Activated CD4-positive, alpha-beta T cell treated with anti-CD3 and anti-CD28 coated beads, Interleukin-2, amount 50 U/mL, for 1 hour (primary cell): ENCODE results near the gene IDI1.
"Not testable (repeated sequence)": the region's sequence is repeated elsewhere in the genome, so short reads cannot be mapped to it uniquely, and the experiment has no call there.

Experiments
- DNase-seq: peaks from one replicate; pipeline ENCODE4 v3.0.0-alpha.2; 2020

IDI1 gene

GRCh38 chr10:1033601-1034000, 15.3 kb downstream of the IDI1 start:
- no peak for DNase-seq

GRCh38 chr10:1029838-1030237, 19.1 kb downstream of the IDI1 start:
- no peak for DNase-seq

- no peak for DNase-seq
These were observed 22.3 kb downstream of the IDI1 start for GRCh38 chr10:1026578-1026977.

- DNase-seq = no peak
These were observed 23.2 kb downstream of the IDI1 start, which contains the start of gene IDI2 for GRCh38 chr10:1025683-1026082. Gene IDI2, minus strand, starts transcription at chr10:1025859. Its CDS starts 1,136 bp downstream, at chr10:1024723.

- no peak for DNase-seq
These were observed 24.8 kb downstream of the IDI1 start for GRCh38 chr10:1024103-1024502.

DNA sequence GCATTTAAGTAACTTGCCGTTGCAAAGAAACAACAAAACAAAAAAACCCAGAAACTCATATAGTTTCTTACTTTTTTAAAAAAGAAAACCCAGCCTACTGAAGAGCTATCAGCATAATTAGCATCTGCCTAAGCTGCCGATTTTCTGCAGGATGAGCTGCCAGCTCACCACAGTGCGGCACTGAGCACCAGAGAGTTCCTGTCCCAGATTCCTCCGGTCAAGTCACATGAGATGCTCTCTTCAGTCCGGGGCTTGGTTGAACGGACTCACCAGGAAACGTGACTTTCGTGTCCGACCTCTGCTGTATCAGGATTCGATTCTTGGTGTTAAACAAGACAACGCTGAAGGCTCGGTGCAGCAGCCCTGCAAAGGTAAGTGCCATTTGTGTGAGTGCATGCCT, 26.5 kb downstream of the IDI1 start:
- DNase-seq = no peak

- no peak for DNase-seq
These were observed 28.0 kb downstream of the IDI1 start for GRCh38 chr10:1020958-1021357.

DNA sequence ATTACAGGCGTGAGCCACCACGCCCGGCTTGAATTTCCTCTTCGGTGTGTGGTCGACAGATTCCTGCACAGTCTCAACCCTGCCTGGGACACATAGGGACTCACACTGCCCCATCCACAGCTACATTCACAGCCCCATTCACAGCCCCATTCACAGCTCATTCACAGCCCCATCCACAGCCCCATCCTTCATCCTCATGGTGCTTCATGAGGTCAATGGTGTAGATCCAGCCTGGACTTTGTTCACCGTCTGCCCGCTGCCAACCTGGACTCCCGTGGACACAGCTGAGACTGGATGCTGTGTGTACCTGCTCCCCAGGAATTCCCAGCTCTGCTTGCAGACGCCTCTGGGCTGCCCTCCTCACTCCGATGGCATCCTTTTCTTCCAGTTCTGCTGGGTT, 28.5 kb downstream of the IDI1 start:
- DNase-seq = no peak

- DNase-seq = no peak
These were observed 29.6 kb downstream of the IDI1 start for GRCh38 chr10:1019362-1019761.

- DNase-seq = no peak
These were observed 33.2 kb downstream of the IDI1 start for GRCh38 chr10:1015688-1016087.

- no peak for DNase-seq
These were observed 37.2 kb downstream of the IDI1 start for GRCh38 chr10:1011696-1012095.

- DNase-seq = no peak
These were observed 38.2 kb downstream of the IDI1 start for GRCh38 chr10:1010703-1011102.

DNA sequence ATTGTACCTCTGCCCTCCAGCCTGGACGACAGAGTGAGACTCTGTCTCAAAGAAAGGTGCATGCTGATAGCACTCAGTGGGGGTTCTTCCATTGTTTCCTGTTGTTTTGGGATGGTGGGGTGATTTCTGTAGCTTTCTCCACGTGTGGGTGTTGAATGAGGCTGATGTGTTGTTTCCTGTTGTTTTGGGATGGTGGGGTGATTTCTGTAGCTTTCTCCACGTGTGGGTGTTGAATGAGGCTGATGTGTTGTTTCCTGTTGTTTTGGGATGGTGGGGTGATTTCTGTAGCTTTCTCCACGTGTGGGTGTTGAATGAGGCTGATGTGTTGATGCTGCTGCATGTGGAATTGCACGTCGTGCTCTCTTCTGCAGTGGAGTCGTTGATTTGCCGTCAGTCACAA, 39.0 kb downstream of the IDI1 start:
- DNase-seq = not testable (repeated sequence)

- DNase-seq = no peak
These were observed 39.8 kb downstream of the IDI1 start for GRCh38 chr10:1009071-1009494.

DNA sequence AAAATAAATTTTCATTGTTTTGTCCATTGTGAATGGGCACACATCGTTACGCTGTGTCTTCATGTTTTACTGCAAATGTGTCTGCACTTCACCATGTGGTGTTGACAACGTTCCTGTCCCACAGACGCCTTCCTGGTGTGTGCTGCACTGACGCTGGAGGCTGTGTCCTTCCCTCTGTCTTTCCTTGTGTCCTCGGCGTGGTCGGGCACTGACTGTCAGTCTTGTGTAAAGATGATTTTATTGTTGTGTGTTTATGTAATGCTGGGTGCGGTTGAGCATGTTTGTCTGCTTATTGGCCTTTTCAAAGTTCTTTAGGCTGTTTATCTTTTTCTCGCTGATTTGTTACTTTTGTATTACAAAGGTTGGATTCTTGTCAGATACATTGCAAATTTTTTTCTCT, 41.3 kb downstream of the IDI1 start:
- DNase-seq = no peak

- no peak for DNase-seq
These were observed 42.3 kb downstream of the IDI1 start for GRCh38 chr10:1006573-1006972.

GRCh38 chr10:1003884-1004670, 44.8 kb downstream of the IDI1 start:
- DNase-seq = no peak

DNA sequence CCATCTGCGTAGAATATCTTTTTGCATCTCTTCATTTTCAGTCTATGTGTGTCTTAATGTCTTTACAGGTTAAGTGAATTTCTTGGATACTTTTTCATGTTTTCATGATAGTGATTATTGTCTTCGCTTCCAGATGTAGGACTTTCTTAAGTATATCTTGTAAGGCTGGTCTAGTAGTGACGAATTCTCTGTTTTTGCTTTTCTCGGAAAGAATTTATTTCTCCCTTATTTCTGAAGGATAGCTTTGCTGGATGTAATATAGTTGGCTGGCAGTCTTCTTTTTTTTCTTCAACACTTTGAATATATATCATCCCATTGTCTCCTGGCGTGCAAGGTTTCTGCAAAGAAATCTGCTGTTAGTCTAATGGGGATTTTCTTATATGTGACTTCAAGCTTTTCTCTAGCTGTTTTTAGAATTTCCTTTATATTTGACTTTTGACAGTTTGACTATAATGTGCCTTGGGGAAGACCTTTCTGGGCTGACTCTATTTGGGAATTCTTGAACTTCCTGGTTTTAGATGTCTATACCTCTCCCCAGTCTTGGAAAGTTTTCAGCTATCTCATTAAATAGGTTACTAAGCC, 46.4 kb downstream of the IDI1 start:
- no peak for DNase-seq

DNA sequence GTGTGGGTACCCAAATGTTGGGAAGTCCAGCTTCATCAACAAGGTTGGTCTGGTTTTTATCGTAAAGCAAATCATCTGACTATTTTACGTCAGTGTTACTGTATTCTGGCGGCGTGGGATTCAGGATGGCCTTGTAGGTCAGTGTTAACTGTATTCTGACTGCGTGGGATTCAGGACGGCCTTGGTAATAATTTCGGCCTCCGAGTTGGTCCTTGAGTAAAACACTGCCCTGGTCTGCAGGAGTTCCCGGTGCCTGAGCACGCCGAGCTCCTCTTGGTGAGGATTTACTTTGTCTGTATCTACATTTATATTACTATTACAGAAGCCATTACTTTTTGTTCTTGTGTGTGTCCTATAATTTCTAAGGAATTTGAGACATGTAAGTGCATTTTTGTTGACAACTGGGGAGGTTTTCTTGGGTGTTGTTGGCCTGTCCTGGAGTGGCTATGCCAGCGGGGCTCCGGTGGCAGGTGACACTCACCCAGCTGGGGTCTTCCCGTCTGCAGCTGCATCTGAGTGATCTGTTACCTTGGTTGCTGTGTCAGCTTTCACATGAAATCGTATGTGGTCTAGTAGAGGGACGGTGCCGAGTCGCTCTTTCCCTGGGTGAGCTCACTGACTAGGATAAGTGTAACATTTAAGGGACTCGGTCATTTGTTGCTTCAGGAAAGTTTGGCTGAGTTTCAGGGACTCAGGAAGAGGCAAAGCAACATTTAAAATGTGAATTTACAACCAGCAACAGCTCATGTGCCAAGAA, 51.5 kb downstream of the IDI1 start:
- no peak for DNase-seq

DNA sequence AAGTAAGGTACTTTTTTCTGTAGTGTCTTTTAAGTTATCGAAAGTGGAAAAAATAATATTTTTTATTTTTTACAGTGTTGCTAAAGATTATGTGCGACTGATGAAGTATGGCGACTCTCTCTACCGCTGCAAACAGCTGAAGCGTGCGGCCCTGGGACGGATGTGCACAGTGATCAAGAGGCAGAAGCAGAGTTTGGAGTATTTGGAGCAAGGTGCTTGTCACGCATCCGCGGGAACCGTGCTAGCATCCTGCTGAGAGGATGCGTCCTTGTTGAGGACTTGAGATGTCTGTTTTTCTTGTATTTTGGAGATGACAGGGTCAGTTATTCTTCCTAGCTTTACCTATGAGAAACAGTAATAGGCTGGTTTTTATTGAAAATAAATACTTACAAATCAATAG, 52.9 kb downstream of the IDI1 start:
- no peak for DNase-seq

DNA sequence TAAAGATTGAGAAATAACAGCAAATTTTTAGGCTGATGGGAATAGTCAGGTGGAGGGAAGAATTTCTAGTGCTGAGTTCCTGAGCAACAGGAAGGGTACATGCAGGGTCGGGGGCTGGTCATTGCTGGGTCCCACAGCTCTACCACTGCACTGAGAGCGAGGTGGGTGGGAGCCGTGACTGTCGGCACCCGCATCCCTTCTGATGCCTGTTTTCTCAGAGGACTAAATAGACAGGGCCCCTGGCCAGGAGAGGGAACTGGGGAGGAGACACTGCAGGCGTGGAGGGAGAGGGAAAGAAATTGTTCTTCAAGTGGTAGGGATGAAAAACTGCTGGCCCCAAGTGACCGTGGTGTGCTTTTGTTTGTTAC, 53.4 kb downstream of the IDI1 start:
- no peak for DNase-seq

DNA sequence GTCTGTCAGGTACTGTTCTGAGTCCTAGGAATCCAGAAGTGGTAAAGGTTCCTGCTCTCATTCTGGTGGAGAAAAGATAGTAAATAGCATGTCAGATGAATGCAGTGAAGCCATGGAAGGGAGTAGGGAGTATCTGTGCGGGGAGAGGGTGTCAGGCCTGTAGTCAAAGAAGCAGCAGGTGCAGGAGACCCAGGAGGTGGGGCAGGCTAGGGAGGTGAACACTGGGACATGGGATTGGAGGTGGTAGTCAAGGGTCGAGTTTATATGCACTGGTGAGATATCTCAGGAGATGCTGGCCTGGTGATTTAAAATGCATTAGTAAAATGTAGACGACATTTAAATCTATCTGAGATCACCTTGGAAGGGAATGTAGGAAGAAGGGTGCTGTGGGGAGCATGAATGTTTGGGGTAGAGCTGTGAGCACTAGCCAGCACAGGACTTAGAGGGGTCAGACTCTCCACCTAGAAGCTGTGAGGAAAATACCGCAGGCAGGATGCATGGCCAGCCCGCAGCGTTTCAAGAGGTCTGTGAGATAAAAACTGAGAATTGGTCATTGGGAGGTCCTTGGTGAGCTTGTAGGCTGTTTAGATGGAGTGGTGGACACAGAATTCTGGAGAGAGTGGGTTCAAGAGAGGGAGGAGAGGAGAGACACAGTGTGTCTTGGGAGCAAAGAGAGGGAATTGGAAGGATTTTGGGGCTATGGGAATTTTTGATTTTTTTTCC, 53.9 kb downstream of the IDI1 start:
- DNase-seq = no peak

DNA sequence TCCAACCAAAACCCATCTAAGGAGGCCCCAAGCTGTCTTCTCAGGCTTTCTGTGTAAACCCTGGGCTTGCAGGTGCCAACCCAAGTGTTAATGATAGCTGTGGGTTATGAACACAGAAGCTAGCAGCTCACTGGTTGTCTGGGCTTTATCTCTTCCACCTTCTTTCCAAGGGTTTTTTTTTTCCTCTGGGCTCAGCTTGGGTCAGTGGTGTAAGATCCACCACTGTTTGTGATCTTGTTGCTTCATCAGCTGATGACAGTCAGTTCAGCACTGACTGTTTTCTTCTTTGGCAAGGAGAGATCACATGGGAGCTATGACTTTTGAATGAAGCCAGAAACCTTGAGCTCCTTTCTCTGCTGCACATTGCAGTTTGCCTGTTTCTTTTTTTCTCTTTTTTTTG, 56.0 kb downstream of the IDI1 start:
- no peak for DNase-seq
